AG10803 (cell line): ENCODE measurements around the gene RFPL4A.
"Not testable (repeated sequence)": the region's sequence is repeated elsewhere in the genome, so short reads cannot be mapped to it uniquely, and the experiment has no call there.

Experiments
- DNase-seq: peaks from one replicate; pipeline ENCODE4 v3.0.0; 2010; ENCODE audit warnings: low read depth
- H3K4me3 ChIP-seq: 2 replicates; pipeline ENCODE4 v1.5.1; 2011; ENCODE audit warnings: mild to moderate bottlenecking, low read length, control low read depth
- CTCF ChIP-seq: conservative IDR thresholded peaks from 2 replicates; pipeline ENCODE4 v1.5.1; 2011; ENCODE audit warnings: mild to moderate bottlenecking, low read length, control low read depth, inconsistent platforms

The RFPL4A gene

DNA sequence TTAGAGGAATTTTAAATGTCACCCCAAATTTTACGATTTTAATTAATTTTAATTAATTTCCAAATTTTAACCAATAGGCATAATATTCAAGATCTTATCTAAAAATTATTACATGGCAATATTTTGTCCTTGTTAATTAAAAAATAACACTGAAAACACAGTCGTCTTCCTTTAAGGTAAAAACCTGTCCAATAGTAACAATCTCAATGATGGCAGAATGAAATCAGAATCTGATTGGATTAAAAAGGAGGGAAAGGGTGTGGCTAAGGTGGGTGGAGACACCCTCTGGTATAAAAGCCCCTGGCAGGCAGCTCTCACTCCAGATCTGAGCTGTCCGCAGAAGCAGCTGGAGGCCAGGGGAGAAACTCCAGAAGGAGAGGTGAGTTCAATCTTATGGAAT, at the start of gene RFPL4A:
Gene RFPL4A, plus strand, starts transcription at position 301 of the 400 bp plus-strand sequence. CDS start 2,704 bp downstream, outside the sequence.
- DNase-seq, H3K4me3 ChIP-seq: not testable (repeated sequence)

- H3K4me3 ChIP-seq: no peak overlapping the region
- DNase-seq: no peak
- TF ChIP-seq CTCF: no peak
These were observed 47.2 kb upstream of the RFPL4A start for GRCh38 chr19:55711719-55712118.

DNA sequence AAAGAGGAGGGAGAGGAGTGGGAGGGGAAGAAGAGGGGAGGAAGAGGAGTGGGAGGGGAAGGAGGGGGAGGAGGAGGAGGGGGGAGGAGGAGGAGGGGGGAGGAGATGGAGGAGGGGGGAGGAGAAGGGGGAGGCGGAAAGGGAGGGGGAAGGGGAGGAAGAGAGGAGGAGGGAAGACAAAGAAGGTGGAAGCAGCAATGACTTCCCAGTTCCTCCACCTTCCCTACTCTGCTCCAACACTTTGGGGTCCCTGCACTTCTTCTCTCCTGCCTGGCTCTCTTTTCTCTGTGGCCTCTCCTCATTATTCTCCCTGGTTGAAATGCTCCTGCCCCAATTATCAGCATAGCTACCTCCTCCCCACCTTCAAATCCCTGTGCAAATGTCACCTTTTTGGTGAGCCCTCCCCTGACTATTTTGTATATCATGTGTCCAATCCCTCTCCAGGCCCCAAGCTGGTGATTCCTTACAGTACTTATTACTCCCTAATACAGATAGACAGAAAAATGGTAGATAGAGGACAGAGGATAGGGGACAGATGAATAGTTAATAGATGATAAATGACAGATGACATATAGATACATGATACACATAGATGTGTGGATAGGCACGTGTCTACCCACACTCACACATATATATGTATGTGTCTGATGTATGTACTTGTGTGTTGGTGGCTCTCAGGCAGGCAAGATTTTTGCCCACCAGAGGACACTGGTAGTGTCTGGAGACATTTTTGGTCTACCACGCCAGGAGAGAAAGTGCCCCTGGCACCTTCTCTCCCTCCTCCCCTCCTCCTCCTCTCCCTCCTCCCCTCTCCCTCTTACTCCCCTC, 45.9 kb upstream of the RFPL4A start:
- no peak for TF ChIP-seq CTCF

DNA sequence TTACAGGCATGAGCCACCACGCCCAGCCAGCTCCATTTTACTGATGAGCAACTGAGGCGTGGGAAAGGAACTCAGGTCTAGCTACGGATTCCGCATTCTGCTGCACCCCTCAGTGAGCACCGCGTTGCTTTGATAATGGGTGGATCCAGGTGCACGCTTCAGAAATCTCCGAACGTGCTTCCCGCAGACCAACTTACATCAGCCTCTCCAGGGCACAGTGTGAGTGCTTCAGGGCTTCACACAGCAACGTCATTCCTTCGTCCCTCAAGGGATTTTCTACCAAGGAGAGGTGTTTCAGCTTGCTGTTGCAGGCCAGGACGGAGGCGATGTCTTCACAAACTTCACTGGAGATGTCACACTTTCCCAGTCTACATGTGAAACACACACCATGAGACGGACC, 42.4 kb upstream of the RFPL4A start:
- TF ChIP-seq CTCF: no peak
- no peak for DNase-seq
- H3K4me3 ChIP-seq: no peak overlapping the region

More for the DNA sequence above, 45.9 kb upstream of the RFPL4A start:
- H3K4me3 ChIP-seq: no peak overlapping the region
- DNase-seq: no peak

GRCh38 chr19:55717251-55717650, 41.6 kb upstream of the RFPL4A start:
- H3K4me3 ChIP-seq: no peak overlapping the region
- DNase-seq: no peak
- no peak for TF ChIP-seq CTCF

DNA sequence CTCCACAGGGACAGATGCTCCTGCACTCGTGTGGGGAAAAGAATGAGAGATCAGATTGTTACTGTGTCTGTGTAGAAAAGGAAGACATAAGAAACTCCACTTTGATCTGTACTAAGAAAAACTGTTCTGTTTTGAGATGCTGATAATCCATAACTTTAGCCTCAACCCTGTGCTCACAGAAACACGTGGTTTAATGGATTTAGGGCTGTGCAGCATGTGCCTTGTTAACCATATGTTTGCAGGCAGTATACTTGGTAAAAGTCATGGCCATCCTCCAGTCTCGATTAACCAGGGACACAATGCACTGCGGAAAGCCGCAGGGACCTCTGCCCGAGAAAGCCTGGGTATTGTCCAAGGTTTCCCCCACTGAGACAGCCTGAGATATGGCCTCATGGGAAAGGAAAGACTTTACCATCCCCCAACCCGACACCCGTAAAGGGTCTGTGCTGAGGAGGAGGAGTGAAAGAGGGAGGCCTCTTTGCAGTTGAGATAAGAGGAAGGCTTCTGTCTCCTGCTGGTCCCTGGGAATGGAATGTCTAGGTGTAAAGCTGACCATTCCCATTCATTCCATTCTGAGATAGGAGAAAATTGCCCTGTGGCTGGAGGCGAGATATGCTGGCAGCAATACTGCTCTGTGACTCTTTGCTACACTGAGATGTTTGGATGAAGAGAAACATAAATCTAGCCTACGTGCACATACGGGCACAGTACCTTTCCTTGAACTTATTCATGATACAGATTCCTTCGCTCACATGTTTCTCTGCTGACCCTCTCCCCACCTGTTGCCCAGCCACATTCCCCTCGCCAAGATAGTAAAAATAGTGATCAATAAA, 40.8 kb upstream of the RFPL4A start:
- not testable (repeated sequence) for H3K4me3 ChIP-seq, DNase-seq

GRCh38 chr19:55720214-55720746, 38.6 kb upstream of the RFPL4A start:
- TF ChIP-seq CTCF: no peak
- no peak for DNase-seq
- H3K4me3 ChIP-seq: no peak overlapping the region

- TF ChIP-seq CTCF: no peak
- H3K4me3 ChIP-seq: no peak overlapping the region
- DNase-seq: no peak
These were observed 38.1 kb upstream of the RFPL4A start for GRCh38 chr19:55720801-55721200.
